HG03280 (cell line): Measurements from ENCODE around the gene ZKSCAN4.

Experiments used
- ATAC-seq: cut with Tn5 transposase; IDR thresholded peaks from one replicate; pipeline ENCODE4 v1.9.1; 2021; ENCODE audit warnings: mild to moderate bottlenecking, moderate library complexity; ENCODE audit not compliant: unreplicated experiment

Gene ZKSCAN4

GRCh38 chr6:28209753-28210535, 42.1 kb downstream of the ZKSCAN4 start:
- ATAC-seq: no peak

- ATAC-seq: no peak
Measured at GRCh38 chr6:28208111-28208659, 43.9 kb downstream of the ZKSCAN4 start.

DNA sequence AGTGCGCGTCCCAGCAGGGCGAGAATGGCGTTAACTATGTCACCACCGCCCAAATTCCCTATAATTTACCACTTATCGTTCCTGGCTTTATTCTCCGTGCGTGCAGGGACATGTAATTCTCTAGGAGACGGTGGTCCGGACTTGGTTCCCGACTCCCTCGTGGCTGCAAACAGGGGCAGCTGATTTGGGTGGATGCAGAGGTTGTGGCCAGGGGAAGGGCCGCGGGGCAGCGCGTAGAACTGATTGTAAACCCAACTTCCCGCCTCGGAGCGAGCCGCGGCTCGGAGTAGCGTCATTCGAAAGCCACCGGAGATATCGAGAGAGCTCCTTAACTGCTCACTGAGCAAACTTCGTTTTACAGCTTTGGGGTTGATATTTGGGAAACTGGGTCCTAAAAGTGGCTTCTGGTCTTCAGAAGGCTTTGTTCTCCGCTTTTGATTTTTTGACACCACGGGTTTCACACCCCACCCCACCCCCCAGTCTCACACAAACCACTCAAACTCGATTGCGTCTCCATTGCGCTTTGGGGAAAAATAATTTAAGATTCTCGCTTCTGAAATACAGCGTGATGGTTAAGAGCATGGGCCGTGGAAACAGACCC, 44.5 kb downstream of the ZKSCAN4 start:
- ATAC-seq: no peak

GRCh38 chr6:28206928-28207509, 45.0 kb downstream of the ZKSCAN4 start:
- ATAC-seq: no peak

DNA sequence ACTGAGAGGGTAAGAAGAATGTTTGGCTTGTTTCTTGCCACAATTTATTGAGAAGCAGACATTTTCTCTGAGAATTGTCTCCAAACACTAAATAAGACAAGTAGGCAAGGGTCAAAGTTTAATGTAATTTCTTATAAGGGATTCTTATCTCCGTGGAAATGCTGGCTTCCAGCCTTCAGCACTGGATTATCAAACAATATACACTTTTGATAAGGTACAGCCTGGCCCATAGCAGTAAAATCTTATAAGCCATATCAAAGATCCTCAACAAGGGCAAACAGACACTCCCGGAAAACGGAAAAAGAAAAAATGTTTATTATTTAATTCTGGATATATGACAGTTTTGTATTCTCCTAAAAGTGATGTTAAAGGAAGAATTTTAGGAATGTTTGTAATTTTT, 45.5 kb downstream of the ZKSCAN4 start:
- no peak for ATAC-seq

- no peak for ATAC-seq
Measured at GRCh38 chr6:28205879-28206278, 46.2 kb downstream of the ZKSCAN4 start.

DNA sequence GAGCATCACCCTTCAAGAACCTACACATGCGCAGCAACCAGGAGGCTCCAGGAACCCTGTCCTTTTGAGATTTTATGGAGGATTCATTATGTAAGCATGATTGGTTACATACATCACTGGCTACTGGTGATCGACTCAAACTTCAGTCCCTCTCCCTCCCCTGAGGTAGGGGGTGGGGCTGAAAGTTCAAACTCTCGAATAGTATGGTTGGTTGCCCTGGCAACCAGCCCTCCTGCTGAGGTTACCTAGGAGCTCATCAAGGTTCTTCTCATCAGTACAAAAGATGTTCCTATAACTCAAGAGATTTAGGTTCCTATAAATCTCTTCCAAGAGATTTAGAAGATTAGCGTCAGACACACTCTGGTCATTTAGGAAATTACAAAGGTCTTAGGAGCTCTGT, 48.9 kb downstream of the ZKSCAN4 start:
- ATAC-seq: no peak

- no peak for ATAC-seq
Measured at GRCh38 chr6:28200020-28200419, 52.0 kb downstream of the ZKSCAN4 start.
